ENCODE measurements around the gene ANKRD11. TPM values are rescaled to one million over a fixed set of nuclear protein-coding genes. Genes with fewer than 3 reads are reported as not detected.

The ANKRD11 gene
- 154 and 155 TPM in 2 replicates for total RNA-seq

DNA sequence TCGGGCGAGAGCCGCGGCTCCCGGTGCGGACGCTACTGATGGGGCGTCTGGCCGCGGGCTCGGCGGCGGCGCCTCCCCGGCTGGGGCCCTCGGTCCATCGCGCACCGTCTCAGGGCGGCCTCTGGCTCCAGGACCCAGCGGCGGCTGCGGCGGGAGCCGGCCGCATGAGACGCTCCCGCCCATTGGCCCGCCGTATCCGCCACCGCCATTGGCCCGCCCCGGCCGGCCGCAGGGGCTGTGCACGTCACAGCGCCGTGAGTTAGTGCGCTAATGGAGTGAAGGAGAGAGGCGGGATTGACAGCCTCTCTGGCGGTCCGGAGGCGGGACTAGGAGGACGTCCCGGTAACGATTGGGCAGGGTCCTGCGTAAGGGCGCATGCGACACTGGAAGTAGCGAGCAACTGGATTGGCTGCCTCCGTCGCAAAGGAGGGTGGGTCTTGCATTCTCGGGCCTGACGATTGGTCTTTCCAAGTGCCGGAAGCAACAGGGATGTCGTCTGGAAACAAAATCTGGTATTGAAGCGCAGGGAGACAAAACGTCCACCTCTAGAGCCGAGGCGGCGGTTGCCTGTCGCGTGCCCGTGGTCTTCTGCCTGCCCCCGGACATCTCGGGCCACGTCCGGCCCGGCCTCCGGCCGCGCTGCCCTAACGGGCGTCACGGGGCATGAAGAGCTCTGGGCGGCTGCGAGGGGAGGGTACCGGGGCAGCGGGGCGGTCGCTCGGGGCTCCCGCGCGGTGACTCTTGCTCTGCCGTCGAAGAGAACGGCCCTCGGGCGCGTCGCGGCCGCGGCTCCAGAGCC is at the start of gene ANKRD11:
ANKRD11 (minus strand) TSS at position 123 of the 799 bp plus-strand sequence. CDS start 173,542 bp downstream, outside the sequence.
- intact Hi-C loops (cut with micrococcal nuclease): loop anchor here (1.0 to 2.0 kb wide), 3 partner anchors 15 to 70 kb away; partner anchors contain the start of gene RPL13

DNA sequence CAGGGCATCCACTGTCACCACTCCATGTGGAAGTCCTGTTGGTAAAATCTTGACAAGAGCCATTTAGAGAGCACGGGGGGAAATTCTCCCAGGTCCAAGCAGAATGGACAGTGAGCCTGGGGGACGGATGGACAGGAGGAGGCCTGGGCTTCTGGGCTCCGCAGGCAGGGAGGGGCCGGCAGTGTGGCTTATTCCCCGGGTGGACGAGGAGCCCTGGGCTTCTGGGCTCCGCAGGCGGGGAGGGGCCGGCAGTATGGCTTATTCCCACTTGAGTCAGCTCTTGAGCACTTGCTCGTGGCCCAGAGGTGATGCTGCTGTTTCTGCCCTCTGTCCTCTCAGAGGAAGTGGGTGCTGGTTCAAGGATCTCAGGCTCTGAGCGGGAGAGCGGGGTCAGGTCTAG is 47.9 kb upstream of the ANKRD11 start:
- intact Hi-C loops (cut with micrococcal nuclease): no loop called here

DNA sequence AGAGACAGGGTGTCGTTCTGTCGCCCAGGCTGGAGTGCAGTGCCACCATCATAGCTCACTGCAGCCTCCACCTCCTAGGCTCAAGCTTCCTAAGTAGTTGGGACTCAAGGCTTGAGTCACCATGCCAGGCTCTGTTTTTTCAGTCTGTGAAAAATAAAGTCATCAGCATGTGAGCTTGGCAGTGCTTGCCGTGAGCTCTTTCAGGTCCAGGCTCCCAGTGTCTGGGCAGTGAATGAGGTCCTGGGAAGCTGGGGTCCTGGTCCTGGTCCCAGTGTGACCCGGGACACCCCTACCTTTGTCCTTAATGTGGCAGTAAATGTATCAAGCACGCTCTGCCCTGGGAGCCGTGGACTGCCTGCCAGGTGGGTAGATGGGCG is 47.2 kb upstream of the ANKRD11 start:
- intact Hi-C loops (cut with micrococcal nuclease): no loop called here

DNA sequence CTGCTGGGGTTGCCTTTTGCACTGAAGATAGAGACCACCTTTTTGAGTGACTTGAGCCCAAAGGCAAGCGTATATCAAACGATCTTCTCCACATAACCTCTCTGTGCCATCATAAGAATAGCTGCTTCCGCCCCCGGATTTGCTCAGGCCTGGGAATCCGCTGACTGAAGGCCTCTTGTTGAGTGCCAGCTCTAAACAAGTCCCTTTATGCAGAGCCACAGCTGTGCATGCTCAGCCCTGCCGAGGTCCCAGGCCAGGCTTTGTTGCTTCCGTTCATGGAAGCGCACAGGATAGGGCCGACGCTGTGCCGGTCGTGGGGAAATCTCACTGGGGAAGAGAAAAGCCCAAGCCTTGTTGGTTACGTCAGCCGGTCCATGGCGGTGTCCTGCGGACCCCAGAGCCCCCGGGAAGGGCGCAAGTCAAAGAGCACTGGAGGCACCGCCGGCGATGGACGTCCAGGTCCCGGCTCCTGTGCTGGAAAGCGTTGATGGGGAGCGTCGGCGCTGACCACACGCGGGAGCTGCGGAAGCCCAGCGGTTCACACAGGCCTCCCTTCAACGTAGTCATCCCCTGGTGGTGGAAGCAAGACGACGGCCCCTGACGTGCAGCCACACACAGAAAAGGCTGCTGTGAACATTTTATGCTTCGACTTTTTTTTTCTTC is 46.7 kb upstream of the ANKRD11 start:
- intact Hi-C loops (cut with micrococcal nuclease): no loop called here

DNA sequence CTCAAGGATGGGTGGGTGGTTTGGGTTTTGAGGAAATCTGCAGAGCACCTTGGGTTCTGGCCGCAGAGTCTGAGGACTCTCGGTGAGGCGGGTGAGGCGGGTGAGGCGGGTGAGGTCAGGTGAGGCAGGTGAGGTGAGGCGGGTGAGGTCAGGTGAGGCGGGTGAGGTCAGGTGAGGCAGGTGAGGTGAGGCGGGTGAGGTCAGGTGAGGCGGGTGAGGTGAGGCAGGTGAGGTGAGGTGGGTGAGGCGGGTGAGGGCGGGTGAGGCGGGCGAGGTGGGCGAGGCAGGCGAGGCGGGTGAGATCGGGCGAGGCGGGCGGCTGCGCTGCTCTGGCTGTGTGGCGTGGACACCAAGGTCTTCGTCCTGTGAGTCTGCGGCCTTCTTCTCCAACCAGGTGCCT is 46.0 kb upstream of the ANKRD11 start:
- intact Hi-C loops (cut with micrococcal nuclease): no loop called here

DNA sequence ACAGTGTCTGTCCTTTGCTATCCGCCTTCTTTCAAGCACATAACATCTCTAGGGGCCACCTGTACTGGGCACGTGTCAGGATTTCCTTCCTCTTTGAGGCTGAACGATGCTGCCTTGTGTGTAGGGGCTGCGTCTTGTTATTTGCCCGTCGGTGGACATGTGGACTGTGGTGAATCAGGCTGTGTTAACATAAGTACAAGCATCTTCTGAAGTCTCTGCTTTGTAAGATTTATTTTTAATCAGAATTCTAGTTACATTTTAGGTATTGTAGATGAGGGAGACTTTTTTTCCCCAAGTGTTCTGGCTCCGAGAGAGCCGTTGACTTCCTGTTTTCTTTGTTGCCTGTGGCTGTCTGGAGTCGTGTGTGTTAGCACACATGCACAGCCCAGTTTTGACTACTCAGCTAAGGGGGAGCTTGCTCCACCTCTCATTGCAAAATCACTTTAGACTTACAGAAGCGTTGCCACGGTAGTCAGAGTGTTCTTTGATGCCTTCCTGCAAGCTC is 43.9 kb upstream of the ANKRD11 start:
- intact Hi-C loops (cut with micrococcal nuclease): loop anchor here (2.0 kb wide), 1 partner anchor 44 kb away; the partner anchor contains the start of gene ANKRD11

DNA sequence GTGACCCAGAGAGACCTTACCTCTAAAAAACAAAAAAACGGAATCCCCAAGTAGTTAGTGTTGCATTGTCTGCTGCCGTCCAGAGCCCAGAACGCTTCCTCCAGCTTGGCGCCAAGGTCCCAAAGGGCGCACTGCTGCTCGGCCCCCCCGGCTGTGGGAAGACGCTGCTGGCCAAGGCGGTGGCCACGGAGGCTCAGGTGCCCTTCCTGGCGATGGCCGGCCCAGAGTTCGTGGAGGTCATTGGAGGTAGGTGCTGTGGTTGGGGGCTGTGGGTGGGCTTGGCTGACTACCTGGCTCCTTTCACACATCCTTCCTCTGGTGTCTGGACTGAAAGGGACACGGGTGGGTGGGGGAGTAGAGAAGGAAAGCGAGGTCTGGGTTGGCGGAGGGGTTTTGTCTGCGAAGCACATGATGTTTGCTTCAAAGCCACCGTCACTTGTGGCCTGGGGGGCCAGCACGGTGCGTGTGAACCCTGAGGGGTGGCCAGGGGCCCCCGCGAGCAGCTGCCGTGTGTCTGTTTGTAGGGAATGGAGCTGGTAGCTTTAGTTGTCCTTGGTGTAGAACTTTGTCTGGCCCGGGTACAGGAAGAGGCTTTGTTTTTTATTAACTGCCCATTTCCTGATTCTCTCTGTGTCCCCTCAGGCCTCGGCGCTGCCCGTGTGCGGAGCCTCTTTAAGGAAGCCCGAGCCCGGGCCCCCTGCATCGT is 41.6 kb upstream of the ANKRD11 start:
- intact Hi-C loops (cut with micrococcal nuclease): no loop called here

DNA sequence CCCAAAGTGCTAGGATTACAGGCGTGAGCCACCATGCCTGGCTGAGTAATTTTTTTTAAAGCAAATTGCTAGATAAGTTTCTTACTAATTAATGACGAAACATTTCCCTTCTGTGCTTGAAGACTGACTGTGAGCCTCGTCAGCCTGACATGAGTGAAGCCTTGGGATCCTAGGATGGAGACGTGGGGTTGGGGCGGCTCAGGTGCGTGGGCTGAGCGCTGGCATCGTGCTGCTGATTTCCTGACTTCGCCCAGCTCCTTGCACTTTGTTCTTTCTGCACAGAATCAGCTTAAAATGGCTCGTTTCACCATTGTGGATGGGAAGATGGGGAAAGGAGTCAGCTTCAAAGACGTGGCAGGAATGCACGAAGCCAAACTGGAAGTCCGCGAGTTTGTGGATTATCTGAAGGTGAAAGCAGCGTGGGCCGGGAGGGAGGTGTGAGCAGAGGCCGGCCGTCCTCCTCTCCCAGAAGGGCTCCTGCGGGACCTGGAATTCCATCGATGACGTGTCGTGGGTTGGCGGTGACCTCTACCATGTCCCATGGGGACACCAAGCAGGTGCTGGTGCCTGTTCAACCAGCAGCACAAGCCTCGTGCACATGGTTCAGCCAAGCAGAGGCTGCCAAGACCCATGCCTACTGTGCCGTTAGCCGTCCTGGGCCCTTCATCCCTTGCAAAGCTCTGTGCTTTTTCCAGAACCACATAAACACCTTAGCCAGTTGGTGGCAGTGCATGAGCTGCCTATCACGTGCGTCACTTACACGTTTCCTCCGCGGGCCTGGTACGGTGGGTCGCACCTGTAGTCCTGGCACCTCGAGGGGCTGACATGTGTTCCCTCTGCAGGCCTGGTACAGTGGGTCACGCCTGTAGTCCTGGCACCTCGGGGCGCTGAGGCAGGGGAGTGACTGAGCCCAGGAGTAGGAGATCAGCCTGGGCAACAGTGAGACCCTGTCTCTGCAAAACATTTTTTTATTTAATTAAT is 40.3 kb upstream of the ANKRD11 start:
- intact Hi-C loops (cut with micrococcal nuclease): no loop called here

DNA sequence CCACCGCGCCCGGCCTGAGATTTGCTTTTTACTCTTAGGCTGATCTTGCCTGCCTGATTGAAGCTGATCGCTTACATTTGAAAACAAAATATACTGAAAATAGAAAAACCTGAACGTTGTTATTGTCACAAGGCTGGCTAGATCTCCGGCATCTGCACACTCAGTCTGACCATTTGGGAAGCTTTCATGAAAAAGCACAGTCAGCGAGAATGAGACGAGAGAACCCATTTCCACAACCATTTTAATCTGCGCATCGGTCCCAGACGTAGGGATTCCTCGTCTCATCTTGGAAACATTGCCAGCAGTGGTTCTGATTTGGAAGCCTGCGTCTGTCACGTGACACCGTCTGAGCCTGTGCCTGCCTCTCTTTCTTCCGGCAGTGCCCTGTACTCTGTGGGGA is 38.7 kb upstream of the ANKRD11 start:
- intact Hi-C loops (cut with micrococcal nuclease): no loop called here

DNA sequence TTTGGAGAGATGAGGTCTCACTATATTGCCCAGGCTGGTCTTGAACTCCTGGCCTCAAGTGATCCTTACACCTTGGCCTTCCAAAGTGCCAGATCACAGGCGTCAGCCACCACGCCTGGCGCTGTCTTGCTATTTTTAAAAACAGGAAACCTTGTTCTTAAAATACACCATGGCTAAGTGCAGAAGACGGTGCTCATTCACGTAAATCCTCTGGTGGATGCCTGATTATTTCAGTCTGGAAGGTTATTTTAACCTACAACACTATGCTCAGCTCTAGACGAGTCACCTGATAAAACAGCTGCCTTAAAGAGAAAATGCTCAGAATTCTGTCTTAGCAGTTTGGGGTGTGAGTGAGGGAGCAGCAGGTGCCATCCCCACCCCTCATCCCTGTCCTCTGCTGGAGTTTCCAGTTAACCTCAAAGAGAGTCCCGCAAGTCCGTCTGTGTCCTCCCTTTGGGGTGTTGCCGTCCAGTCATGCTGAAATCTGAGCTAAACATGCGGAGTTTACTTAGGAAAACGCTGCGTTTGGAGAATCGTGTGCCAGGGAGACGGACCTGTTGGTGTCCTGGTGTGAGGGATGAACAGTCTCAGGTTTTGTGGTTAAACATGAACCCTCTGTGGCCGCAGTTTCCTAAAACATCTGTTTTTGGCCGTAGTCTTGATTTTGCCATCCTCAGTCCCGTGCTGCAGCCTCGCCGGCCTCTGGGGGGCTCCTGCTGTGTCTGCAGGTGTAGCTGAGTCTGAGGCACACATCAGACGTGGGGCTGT is 35.0 kb upstream of the ANKRD11 start:
- intact Hi-C loops (cut with micrococcal nuclease): no loop called here

DNA sequence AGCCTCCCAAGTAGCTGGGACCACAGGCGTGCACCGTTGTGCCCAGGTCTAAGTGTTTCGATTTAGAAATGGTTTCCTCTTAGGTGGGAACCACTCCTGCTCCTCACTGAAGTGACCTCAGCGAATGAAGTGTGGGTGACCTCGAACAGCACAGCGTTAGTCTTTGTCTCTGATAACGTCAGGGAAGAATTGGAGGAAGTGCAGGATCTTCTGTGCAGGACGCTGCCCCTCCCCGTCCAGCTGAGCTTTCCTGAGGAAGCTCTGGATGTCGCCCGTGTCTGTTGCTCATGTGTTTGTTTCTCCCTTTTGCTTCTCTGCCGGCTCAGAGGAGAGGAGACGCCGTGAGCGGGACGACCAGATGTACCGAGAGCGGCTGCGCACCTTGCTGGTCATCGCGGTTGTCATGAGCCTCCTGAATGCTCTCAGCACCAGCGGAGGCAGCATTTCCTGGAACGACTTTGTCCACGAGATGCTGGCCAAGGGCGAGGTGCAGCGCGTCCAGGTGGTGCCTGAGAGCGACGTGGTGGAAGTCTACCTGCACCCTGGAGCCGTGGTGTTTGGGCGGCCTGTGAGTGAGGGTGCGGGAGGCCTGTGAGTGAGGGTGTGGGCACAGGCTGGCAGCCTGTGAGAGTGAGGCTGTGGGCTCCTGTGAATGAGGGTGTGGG is 33.5 kb upstream of the ANKRD11 start:
- intact Hi-C loops (cut with micrococcal nuclease): no loop called here

DNA sequence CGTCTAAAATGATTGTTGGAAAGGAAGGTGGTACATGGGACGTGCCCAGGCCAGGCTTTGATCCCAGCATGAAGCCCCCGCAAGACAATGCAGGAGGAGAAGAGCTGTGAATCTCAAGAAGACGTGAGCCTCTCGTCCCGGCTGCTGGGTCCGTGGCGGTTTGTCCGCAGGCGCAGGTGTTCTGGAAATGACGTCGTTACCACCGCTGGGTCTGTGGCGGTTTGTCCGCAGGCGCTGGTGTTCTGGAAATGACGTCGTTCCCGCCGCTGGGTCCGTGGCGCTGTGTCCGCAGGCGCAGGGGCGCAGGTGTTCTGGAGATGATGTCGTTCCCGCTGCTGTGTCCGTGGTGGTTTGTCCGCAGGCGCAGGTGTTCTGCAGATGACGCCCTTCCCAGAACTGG is 31.9 kb upstream of the ANKRD11 start:
- intact Hi-C loops (cut with micrococcal nuclease): no loop called here

DNA sequence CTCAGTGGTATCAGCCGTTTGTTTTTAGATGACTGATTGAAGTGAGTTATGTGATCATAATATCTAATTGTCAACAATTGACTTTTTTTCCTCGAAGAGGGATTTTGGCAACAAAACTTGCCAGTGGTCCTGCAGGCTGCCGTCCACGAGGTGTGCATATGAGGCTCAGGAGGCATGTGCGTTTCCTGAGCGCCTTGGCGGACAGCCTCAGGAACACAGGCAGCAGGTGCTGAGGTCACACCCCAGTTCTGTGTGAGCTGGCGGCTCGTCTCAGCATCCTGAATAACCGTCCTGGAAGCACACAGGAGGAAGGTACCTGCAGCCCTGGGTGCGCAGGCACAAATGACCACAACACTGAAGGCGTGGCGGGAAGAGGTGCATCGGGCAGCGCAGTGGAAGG is 29.5 kb upstream of the ANKRD11 start:
- intact Hi-C loops (cut with micrococcal nuclease): no loop called here

DNA sequence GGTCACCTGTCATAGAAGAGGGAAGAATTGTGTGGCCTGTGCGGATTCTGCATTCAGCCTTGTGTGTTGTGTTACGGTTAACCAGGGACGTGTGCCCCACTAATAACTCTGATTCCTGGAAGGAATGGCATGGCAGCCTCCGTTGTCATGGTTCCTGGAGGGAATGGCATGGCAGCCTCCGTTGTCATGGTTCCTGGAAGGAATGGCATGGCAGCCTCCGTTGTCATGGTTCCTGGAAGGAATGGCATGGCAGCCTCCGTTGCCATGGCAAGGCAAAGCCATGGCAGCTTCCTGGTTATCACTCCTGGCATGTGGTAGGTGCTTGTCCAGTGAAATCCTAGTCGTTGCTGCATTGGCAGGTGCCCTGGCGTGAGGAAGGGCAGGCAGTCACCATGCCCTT is 26.8 kb upstream of the ANKRD11 start:
- intact Hi-C loops (cut with micrococcal nuclease): no loop called here

DNA sequence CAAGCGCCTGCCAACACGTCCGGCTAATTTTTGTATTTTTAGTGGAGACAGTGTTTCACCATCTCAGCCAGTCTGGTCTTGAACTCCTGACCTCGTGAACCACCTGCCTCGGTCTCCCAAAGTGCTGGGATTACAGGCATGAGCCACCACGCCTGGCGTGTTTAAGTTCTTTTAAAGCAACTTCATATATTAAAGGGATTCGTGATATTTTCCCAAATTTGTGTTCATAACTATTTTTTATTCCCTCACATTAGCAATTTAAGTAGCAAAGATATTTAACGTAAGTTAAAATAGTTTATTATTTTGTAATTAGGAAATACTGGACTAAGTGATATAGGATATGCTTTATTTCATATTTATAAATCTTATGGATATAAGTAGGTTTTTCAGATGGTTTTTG is 22.1 kb upstream of the ANKRD11 start:
- intact Hi-C loops (cut with micrococcal nuclease): no loop called here

DNA sequence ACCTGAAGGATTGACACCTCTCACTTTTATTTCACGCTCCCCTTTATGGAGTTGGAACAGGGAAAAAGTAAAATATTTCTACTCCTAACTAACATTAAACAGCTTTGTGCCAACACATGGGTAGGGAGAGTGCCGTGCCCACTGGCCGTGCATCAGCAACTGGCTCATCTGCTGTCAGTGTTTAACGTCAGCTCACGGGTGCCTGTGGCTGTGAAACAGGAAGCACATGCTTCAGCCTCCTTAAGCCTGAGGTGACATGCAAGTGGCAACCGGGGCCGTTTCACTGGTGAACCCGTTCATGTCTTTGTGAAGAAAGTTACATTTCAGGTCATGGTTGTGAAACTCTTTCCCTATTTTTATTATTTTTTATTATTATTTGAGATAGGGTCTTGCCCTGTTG is 21.0 kb upstream of the ANKRD11 start:
- intact Hi-C loops (cut with micrococcal nuclease): no loop called here

DNA sequence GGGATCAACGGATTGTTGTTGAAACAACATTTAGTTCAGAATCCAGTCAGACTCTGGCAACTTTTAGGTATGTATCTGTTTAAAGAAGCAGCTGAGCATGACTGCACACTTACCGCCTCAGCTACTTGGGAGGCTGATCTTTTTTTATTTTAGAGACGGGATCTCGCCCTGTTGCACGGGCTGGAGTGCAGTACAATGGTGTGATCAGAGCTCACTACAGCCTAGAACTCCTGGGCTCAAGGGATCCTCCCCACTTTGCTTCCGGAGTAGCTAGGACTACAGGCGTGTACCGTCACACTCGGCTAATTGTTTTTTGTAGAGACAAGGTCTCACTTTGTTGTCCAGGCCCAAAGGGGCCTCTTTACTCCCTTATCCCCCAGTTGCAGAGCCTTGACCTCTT is 20.2 kb upstream of the ANKRD11 start:
- intact Hi-C loops (cut with micrococcal nuclease): no loop called here

DNA sequence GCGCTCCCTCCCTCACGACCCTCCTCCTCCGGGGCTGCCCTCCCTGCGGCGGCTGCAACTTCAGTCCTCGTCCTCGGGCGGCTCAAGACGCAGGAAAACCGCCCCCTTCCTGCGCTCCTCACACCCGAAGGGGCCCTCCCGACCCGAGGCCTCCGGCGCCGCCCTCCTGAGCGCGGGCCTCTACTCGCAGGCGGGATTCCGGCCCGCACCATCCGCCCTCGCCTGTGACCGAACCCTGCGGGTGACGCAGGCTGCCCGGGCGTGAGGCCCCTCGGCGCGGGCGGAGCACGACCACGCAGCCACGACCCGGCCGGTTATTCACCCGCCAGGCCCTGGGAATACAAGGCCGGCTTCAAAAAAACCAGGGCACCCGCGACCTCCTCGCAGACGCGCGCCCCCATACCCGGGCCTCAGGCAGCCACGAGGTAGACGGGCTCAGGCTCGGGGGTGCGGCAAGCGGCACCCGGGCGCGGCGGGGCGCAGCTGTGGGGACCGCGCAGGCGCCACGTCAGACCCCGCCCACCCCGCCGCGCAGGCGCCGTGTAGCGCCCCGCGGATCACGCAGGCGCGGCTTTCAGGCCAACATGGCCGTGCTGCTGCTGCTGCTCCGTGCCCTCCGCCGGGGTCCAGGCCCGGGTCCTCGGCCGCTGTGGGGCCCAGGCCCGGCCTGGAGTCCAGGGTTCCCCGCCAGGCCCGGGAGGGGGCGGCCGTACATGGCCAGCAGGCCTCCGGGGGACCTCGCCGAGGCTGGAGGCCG is 17.7 kb upstream of the ANKRD11 start, which contains the start of gene SPG7:
SPG7 (plus strand) TSS at position 570 of the 757 bp plus-strand sequence; CDS start at position 585, 15 bp downstream.
- intact Hi-C loops (cut with micrococcal nuclease): loop anchor here (2.0 to 5.0 kb wide), 3 partner anchors 147 to 267 kb away; no protein-coding TSS in a partner anchor
